Measurements from ENCODE around the gene COP1. TPM values are rescaled to one million over a fixed set of nuclear protein-coding genes. Genes with fewer than 3 reads are reported as not detected.

Gene COP1
- total RNA-seq, 1 experiment from 2014 or later: 33.1 TPM

- no peak for TF ChIP-seq FOSL1 (IDR thresholded peaks at IDR 0.05; ENCODE audit: low read depth)
- TF ChIP-seq EGR1 (IDR thresholded peaks at IDR 0.05; ENCODE audit: low read depth): no peak
- TF ChIP-seq TCF7L2 (IDR thresholded peaks at IDR 0.05; ENCODE audit: borderline replicate concordance, extremely low read depth, insufficient read depth, insufficient read length): no peak
- TF ChIP-seq JUND (IDR thresholded peaks at IDR 0.05): no peak
- TF ChIP-seq ZFX (IDR thresholded peaks at IDR 0.05): no peak
- ChIA-PET POLR2A (no interaction called here), RAD21 (ENCODE audit: low non-redundant PET in 1 of 2, low total read pairs in 2 of 2, uncharacterized antibody in 2 of 2, unreplicated experiment in 2 of 2) (no interaction called here), CTCF (no interaction called here)
- Histone ChIP-seq H3K9me3 (ENCODE audit: control insufficient read depth in 1 of 2, insufficient read depth in 1 of 2, low read depth in 1 of 2, low read length in 2 of 2) (no peaks in the 10 kb centered on the region), H3K4me3 (replicated peaks in 1 of 2; ENCODE audit: low read depth in 1 of 2, low read length in 2 of 2) (no peak overlapping the region), H3K4me1 (ENCODE audit: control insufficient read depth in 1 of 2, insufficient read depth in 2 of 2, low read length in 2 of 2) (no peaks in the 10 kb centered on the region), H3K9me2 (ENCODE audit: insufficient read depth) (no peaks in the 10 kb centered on the region), H2AFZ (ENCODE audit: low read depth, low read length, poor library complexity, severe bottlenecking) (no peak overlapping the region), H4K20me1 (ENCODE audit: insufficient read depth) (no peaks in the 10 kb centered on the region), H3K36me3 (ENCODE audit: control insufficient read depth in 1 of 2, insufficient read depth in 2 of 2, low read length in 2 of 2) (no peaks in the 10 kb centered on the region), H3K4me2 (ENCODE audit: low read length) (no peak overlapping the region), H3K27me3 (ENCODE audit: insufficient read depth, low read length) (no peaks in the 10 kb centered on the region), H3K79me2 (ENCODE audit: insufficient read depth, low read length) (no peaks in the 10 kb centered on the region), H3K27ac (ENCODE audit: low read depth, low read length) (no peak overlapping the region), H3K9ac (ENCODE audit: low read length) (no peak overlapping the region)
- no peak for ATAC-seq
- DNase-seq (ENCODE audit: low read depth, low spot score): no peak
- intact Hi-C loops (cut with micrococcal nuclease): no loop called here
- no TSS peak for BruUV-seq (replicated peaks)
Observed at GRCh38 chr1:176066709-176067108, 140.4 kb downstream of the COP1 start.

- RAD21 ChIA-PET (ENCODE audit: low non-redundant PET in 1 of 2, low total read pairs in 2 of 2, uncharacterized antibody in 2 of 2, unreplicated experiment in 2 of 2): no interaction called here
- POLR2A ChIA-PET: no interaction called here
- Histone ChIP-seq H3K4me3 (replicated peaks in 1 of 2; ENCODE audit: low read depth in 1 of 2, low read length in 2 of 2) (no peak overlapping the region), H3K27me3 (ENCODE audit: insufficient read depth, low read length) (no peaks in the 10 kb centered on the region), H4K20me1 (ENCODE audit: insufficient read depth) (0 out of 2 replicates have a peak, but pooled peaks cover 5% of the 10 kb centered on the region), H3K9ac (ENCODE audit: low read length) (no peak overlapping the region), H3K27ac (ENCODE audit: low read depth, low read length) (no peak overlapping the region), H2AFZ (ENCODE audit: low read depth, low read length, poor library complexity, severe bottlenecking) (no peak overlapping the region), H3K79me2 (ENCODE audit: insufficient read depth, low read length) (no peaks in the 10 kb centered on the region), H3K36me3 (ENCODE audit: control insufficient read depth in 1 of 2, insufficient read depth in 2 of 2, low read length in 2 of 2) (no peaks in the 10 kb centered on the region), H3K9me3 (ENCODE audit: control insufficient read depth in 1 of 2, insufficient read depth in 1 of 2, low read depth in 1 of 2, low read length in 2 of 2) (no peaks in the 10 kb centered on the region), H3K4me2 (ENCODE audit: low read length) (no peak overlapping the region), H3K9me2 (ENCODE audit: insufficient read depth) (no peaks in the 10 kb centered on the region), H3K4me1 (ENCODE audit: control insufficient read depth in 1 of 2, insufficient read depth in 2 of 2, low read length in 2 of 2) (no peaks in the 10 kb centered on the region)
- ATAC-seq: no peak
- TF ChIP-seq RAD21 (IDR thresholded peaks at IDR 0.05; ENCODE audit: low read depth): no peak
- no peak for TF ChIP-seq POLR2AphosphoS5 (IDR thresholded peaks at IDR 0.05; ENCODE audit: low read depth, low read length)
- TF ChIP-seq EZH2 (IDR thresholded peaks at IDR 0.05): no peak
- TF ChIP-seq ATF3 (IDR thresholded peaks at IDR 0.05): no peak
- TF ChIP-seq ELF1 (IDR thresholded peaks at IDR 0.05; ENCODE audit: borderline replicate concordance, low read depth): no peak
- TF ChIP-seq POLR2A (IDR thresholded peaks at IDR 0.05; ENCODE audit: borderline replicate concordance, extremely low read depth, insufficient read depth, insufficient read length): no peak
- TF ChIP-seq TCF7L2 (IDR thresholded peaks at IDR 0.05; ENCODE audit: borderline replicate concordance, extremely low read depth, insufficient read depth, insufficient read length): no peak
- TF ChIP-seq EGR1 (IDR thresholded peaks at IDR 0.05; ENCODE audit: low read depth): no peak
- intact Hi-C loops (cut with micrococcal nuclease): no loop called here
- no peak for DNase-seq (ENCODE audit: low read depth, low spot score)
- CTCF ChIA-PET: no interaction called here
- BruUV-seq (replicated peaks): no TSS peak
Observed at GRCh38 chr1:176058686-176059085, 148.4 kb downstream of the COP1 start.

All from HCT116 (cell line).